Measurements from ENCODE around the gene NPFFR1.

Gene NPFFR1

GRCh38 chr10:70300461-70300860 is 16.7 kb upstream of the NPFFR1 start:
- Histone ChIP-seq H3K4me1 (ENCODE audit: insufficient read depth, low read length) (no peaks in the 10 kb centered on the region), H3K27me3 (ENCODE audit: insufficient read depth, low read length) (no peaks in the 10 kb centered on the region), H3K27ac (ENCODE audit: low read depth, low read length) (no peak overlapping the region), H3K36me3 (ENCODE audit: insufficient read depth, low read length) (no peaks in the 10 kb centered on the region; the same call in 1 of the 2 replicates), H3K9me3 (ENCODE audit: insufficient read depth, low read depth, low read length) (no peaks in the 10 kb centered on the region), H3K9ac (ENCODE audit: low read depth, low read length) (no peak overlapping the region), H3K4me3 (ENCODE audit: low read length) (no peak overlapping the region)
- 92% methylated on average over 6 of the region's 6 CpGs for WGBS

- Histone ChIP-seq H3K4me1 (ENCODE audit: insufficient read depth, low read length) (0 out of 2 replicates have a peak, but pooled peaks cover 4% of the 10 kb centered on the region), H3K27ac (ENCODE audit: low read depth, low read length) (no peak overlapping the region), H3K9ac (ENCODE audit: low read depth, low read length) (no peak overlapping the region), H3K4me3 (ENCODE audit: low read length) (no peak overlapping the region), H3K36me3 (ENCODE audit: insufficient read depth, low read length) (no peaks in the 10 kb centered on the region; the same call in 1 of the 2 replicates), H3K27me3 (ENCODE audit: insufficient read depth, low read length) (no peaks in the 10 kb centered on the region), H3K9me3 (ENCODE audit: insufficient read depth, low read depth, low read length) (no peaks in the 10 kb centered on the region)
- 92% methylated on average over 7 of the region's 7 CpGs for WGBS
These were observed 16.1 kb upstream of the NPFFR1 start for GRCh38 chr10:70299876-70300275.

GRCh38 chr10:70298393-70298792 is 14.6 kb upstream of the NPFFR1 start:
- H3K9me3 ChIP-seq (ENCODE audit: insufficient read depth, low read depth, low read length) = no peaks in the 10 kb centered on the region
- no peak overlapping the region for H3K9ac ChIP-seq (ENCODE audit: low read depth, low read length)
- H3K36me3 ChIP-seq (ENCODE audit: insufficient read depth, low read length) = no peaks in the 10 kb centered on the region; the same call in 1 of the 2 replicates
- no peak overlapping the region for H3K4me3 ChIP-seq (ENCODE audit: low read length)
- H3K27me3 ChIP-seq (ENCODE audit: insufficient read depth, low read length) = no peaks in the 10 kb centered on the region
- 79% methylated on average over 5 of the region's 5 CpGs for WGBS
- H3K27ac ChIP-seq (ENCODE audit: low read depth, low read length) = no peak overlapping the region
- H3K4me1 ChIP-seq (ENCODE audit: insufficient read depth, low read length) = 0 out of 2 replicates have a peak, but pooled peaks cover 4% of the 10 kb centered on the region

- Histone ChIP-seq H3K27ac (ENCODE audit: low read depth, low read length) (no peak overlapping the region), H3K27me3 (ENCODE audit: insufficient read depth, low read length) (no peaks in the 10 kb centered on the region), H3K9me3 (ENCODE audit: insufficient read depth, low read depth, low read length) (no peaks in the 10 kb centered on the region), H3K4me3 (ENCODE audit: low read length) (no peak overlapping the region), H3K4me1 (ENCODE audit: insufficient read depth, low read length) (0 out of 2 replicates have a peak, but pooled peaks cover 4% of the 10 kb centered on the region), H3K36me3 (ENCODE audit: insufficient read depth, low read length) (no peaks in the 10 kb centered on the region; the same call in 1 of the 2 replicates), H3K9ac (ENCODE audit: low read depth, low read length) (no peak overlapping the region)
- WGBS = 68% methylated on average over 5 of the region's 5 CpGs
These were observed 13.4 kb upstream of the NPFFR1 start for GRCh38 chr10:70297224-70297623.

- Histone ChIP-seq H3K27ac (ENCODE audit: low read depth, low read length) (no peak overlapping the region), H3K4me3 (ENCODE audit: low read length) (no peak overlapping the region), H3K9ac (ENCODE audit: low read depth, low read length) (no peak overlapping the region), H3K4me1 (ENCODE audit: insufficient read depth, low read length) (0 out of 2 replicates have a peak, but pooled peaks cover 4% of the 10 kb centered on the region), H3K27me3 (ENCODE audit: insufficient read depth, low read length) (no peaks in the 10 kb centered on the region), H3K9me3 (ENCODE audit: insufficient read depth, low read depth, low read length) (no peaks in the 10 kb centered on the region), H3K36me3 (ENCODE audit: insufficient read depth, low read length) (no peaks in the 10 kb centered on the region; the same call in 1 of the 2 replicates)
- 83% methylated on average over 12 of the region's 12 CpGs for WGBS
These were observed 12.6 kb upstream of the NPFFR1 start for GRCh38 chr10:70296406-70296899.

- Histone ChIP-seq H3K27ac (ENCODE audit: low read depth, low read length) (no peak overlapping the region), H3K9me3 (ENCODE audit: insufficient read depth, low read depth, low read length) (no peaks in the 10 kb centered on the region), H3K9ac (ENCODE audit: low read depth, low read length) (no peak overlapping the region), H3K4me1 (ENCODE audit: insufficient read depth, low read length) (0 out of 2 replicates have a peak, but pooled peaks cover 4% of the 10 kb centered on the region), H3K36me3 (ENCODE audit: insufficient read depth, low read length) (no peaks in the 10 kb centered on the region), H3K27me3 (ENCODE audit: insufficient read depth, low read length) (no peaks in the 10 kb centered on the region), H3K4me3 (ENCODE audit: low read length) (no peak overlapping the region)
- 94% methylated on average over 7 of the region's 7 CpGs for WGBS
These were observed 12.1 kb upstream of the NPFFR1 start for GRCh38 chr10:70295926-70296325.

GRCh38 chr10:70295321-70295720 is 11.5 kb upstream of the NPFFR1 start:
- no peak overlapping the region for H3K27ac ChIP-seq (ENCODE audit: low read depth, low read length)

GRCh38 chr10:70293169-70293843 is 9.5 kb upstream of the NPFFR1 start:
- Histone ChIP-seq H3K9me3 (ENCODE audit: insufficient read depth, low read depth, low read length) (no peaks in the 10 kb centered on the region), H3K27me3 (ENCODE audit: insufficient read depth, low read length) (no peaks in the 10 kb centered on the region), H3K4me1 (ENCODE audit: insufficient read depth, low read length) (0 out of 2 replicates have a peak, but pooled peaks cover 4% of the 10 kb centered on the region), H3K36me3 (ENCODE audit: insufficient read depth, low read length) (no peaks in the 10 kb centered on the region), H3K4me3 (ENCODE audit: low read length) (no peak overlapping the region), H3K27ac (ENCODE audit: low read depth, low read length) (no peak overlapping the region), H3K9ac (ENCODE audit: low read depth, low read length) (no peak overlapping the region)
- 77% methylated on average over 7 of the region's 8 CpGs for whole genome bisulfite sequencing

More at GRCh38 chr10:70295321-70295720, 11.5 kb upstream of the NPFFR1 start:
- H3K27me3 ChIP-seq (ENCODE audit: insufficient read depth, low read length) = no peaks in the 10 kb centered on the region
- H3K36me3 ChIP-seq (ENCODE audit: insufficient read depth, low read length) = no peaks in the 10 kb centered on the region
- H3K9ac ChIP-seq (ENCODE audit: low read depth, low read length) = no peak overlapping the region
- WGBS = 96% methylated on average over 3 of the region's 3 CpGs
- H3K9me3 ChIP-seq (ENCODE audit: insufficient read depth, low read depth, low read length) = no peaks in the 10 kb centered on the region
- H3K4me1 ChIP-seq (ENCODE audit: insufficient read depth, low read length) = 0 out of 2 replicates have a peak, but pooled peaks cover 4% of the 10 kb centered on the region
- H3K4me3 ChIP-seq (ENCODE audit: low read length) = no peak overlapping the region

- Histone ChIP-seq H3K9ac (ENCODE audit: low read depth, low read length) (no peak overlapping the region), H3K4me3 (ENCODE audit: low read length) (no peak overlapping the region), H3K27me3 (ENCODE audit: insufficient read depth, low read length) (no peaks in the 10 kb centered on the region), H3K36me3 (ENCODE audit: insufficient read depth, low read length) (no peaks in the 10 kb centered on the region), H3K4me1 (ENCODE audit: insufficient read depth, low read length) (0 out of 2 replicates have a peak, but pooled peaks cover 4% of the 10 kb centered on the region), H3K27ac (ENCODE audit: low read depth, low read length) (no peak overlapping the region), H3K9me3 (ENCODE audit: insufficient read depth, low read depth, low read length) (no peaks in the 10 kb centered on the region)
- 89% methylated on average over 5 of the region's 5 CpGs for WGBS
These were observed 8.2 kb upstream of the NPFFR1 start for GRCh38 chr10:70292004-70292403.

- no peak overlapping the region for H3K9ac ChIP-seq (ENCODE audit: low read depth, low read length)
- H3K27ac ChIP-seq (ENCODE audit: low read depth, low read length) = no peak overlapping the region
- H3K36me3 ChIP-seq (ENCODE audit: insufficient read depth, low read length) = no peaks in the 10 kb centered on the region
- no peak overlapping the region for H3K4me3 ChIP-seq (ENCODE audit: low read length)
- peaks cover under 1% of the 10 kb centered on the region; the same call in 1 of the 2 replicates for H3K9me3 ChIP-seq (ENCODE audit: insufficient read depth, low read depth, low read length)
- H3K27me3 ChIP-seq (ENCODE audit: insufficient read depth, low read length) = peaks cover 10% of the 10 kb centered on the region
- H3K4me1 ChIP-seq (ENCODE audit: insufficient read depth, low read length) = no peaks in the 10 kb centered on the region
- WGBS = 92% methylated on average over 7 of the region's 7 CpGs
These were observed 5.9 kb upstream of the NPFFR1 start for GRCh38 chr10:70289739-70290138.

- no peaks in the 10 kb centered on the region for H3K36me3 ChIP-seq (ENCODE audit: insufficient read depth, low read length)
- H3K4me1 ChIP-seq (ENCODE audit: insufficient read depth, low read length) = no peaks in the 10 kb centered on the region
- no peak overlapping the region for H3K27ac ChIP-seq (ENCODE audit: low read depth, low read length)
- H3K4me3 ChIP-seq (ENCODE audit: low read length) = no peak overlapping the region
- no peak overlapping the region for H3K9ac ChIP-seq (ENCODE audit: low read depth, low read length)
- peaks cover 41% of the 10 kb centered on the region for H3K27me3 ChIP-seq (ENCODE audit: insufficient read depth, low read length)
- peaks cover 4% of the 10 kb centered on the region; the same call in 1 of the 2 replicates for H3K9me3 ChIP-seq (ENCODE audit: insufficient read depth, low read depth, low read length)
- 94% methylated on average over 6 of the region's 6 CpGs for WGBS
These were observed 2.8 kb upstream of the NPFFR1 start for GRCh38 chr10:70286616-70287015.

Measured in HUES64 (cell line).